Right renal cortex interstitium (tissue), 3 donors: ENCODE data around the gene SYNGR1. TPM values are rescaled to one million over a fixed set of nuclear protein-coding genes. Genes with fewer than 3 reads are reported as not detected.
"Not testable (repeated sequence)": the region's sequence is repeated elsewhere in the genome, so short reads cannot be mapped to it uniquely, and the experiment has no call there.

ENCODE experiments used
- DNase-seq, 3 donors: peaks; one replicate each; pipeline ENCODE4 v3.0.0-alpha.2; 2013; ENCODE audit warnings: low read depth in 3 of 3, low spot score in 2 of 3
- polyA plus RNA-seq, 3 donors: library from polyadenylated mRNA; unstranded; fragments of 120-200 nt; gene quantifications; one replicate each; pipeline ENCODE4 v1.2.1, GENCODE V29; 2013; ENCODE audit not compliant: insufficient read length in 3 of 3

SYNGR1 gene
- polyA plus RNA-seq, 3 donors = 14.7 to 18.0 (median 17.3) TPM

DNA sequence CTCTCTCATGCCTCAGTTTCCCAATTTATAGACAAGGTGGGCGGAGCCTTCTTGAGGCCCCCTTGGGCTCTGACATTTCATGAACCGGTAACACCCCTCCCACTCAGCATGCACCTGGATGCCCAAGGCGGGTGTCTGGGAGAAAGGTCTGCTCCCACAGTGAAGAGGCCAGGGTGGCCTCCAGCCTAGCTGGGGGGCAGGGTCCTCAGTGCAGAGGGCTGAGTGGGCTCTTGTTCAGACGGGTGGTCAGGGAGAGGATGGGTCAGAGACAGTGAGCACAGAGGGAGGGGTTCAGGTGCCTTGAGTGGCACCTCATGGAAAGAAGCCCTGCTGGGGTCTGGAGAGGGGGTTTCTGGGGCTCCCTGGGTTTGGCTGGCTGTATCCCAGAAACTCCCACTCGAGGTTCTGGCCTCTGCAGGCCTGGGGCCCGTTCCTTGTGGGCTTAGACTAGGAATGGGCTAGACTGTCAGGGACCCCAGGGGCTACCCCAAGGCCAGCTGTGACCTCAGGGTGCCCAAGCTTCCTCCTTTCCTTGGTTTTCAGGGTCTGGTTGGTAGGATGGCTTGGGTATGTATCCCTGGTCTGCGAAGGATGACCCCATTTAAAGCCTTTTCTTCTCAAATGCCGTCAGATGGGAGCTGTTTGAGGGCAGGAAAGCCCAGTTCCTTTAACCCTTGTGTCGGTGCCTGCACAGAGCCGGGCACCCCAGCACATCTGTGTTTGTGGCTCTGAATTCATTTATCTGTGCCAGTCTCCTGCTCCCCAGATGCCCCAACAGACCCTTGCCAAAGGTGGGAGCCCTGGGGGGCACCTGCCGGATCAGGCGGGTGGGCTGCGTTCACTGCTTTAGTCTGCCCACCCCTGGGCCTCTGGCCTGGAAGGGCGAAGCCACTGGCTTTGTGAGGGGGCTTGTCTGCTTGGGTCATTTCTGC lies 1.2 kb downstream of the SYNGR1 start:
- no peak for DNase-seq

DNA sequence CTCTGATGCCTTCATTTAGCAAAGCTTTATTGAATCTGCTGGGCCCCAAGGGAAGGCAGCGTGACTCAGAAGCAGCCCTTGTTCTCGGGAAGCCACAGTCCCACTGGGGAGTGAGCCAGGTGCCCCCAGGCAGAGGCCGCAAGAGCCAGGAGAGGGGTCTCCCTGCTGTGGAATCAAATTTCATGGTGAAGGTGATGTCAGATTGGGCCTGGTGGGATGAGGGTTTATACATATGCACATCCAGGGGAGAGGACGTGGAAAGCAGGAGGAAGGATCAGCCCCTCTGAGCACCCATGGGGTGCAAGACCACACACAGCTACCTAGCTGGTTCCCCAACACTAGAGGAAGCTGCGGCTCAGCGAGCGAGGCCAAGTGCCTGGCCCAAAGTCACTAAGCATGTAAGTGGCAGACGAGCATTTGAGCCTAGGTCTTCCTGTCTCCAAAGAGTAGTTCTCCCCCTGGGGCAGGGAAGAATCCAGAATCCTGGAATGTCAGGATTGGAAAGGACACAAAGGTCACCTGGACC lies 2.0 kb downstream of the SYNGR1 start:
- DNase-seq = no peak

DNA sequence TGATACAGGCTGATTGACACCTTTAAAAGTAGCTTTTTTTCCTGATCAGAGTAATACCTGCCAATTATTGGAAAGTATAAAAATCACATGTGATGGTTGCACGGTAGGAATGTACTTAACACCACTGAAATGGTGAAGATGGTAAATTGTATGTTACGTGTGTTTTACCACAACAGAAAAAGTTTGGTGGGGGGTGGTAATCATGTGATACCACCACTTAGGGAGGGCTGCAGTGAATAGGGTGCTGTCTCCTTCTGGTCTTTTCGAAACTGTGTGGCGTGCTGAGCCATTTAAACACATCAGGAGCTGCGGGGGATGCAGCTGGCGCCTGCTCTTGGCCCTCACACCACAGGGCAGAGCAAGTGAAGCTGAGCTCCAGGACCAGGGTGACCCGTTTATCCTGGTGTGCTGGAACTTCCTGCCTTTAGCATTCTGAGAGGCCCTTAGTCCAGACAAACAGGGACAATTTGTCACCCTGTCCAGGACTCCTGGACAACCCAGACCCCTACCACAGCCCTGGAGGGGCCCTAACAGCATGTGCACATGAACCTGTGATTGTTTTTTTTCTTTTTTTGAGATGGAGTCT lies 2.6 kb downstream of the SYNGR1 start:
- DNase-seq = no peak

GRCh38 chr22:39353346-39353745 lies 3.6 kb downstream of the SYNGR1 start:
- DNase-seq = no peak

- no peak for DNase-seq
Observed at GRCh38 chr22:39355080-39355479, 5.3 kb downstream of the SYNGR1 start.

GRCh38 chr22:39355805-39356204 lies 6.0 kb downstream of the SYNGR1 start:
- DNase-seq = not testable (repeated sequence)

- DNase-seq = no peak
Observed at GRCh38 chr22:39356464-39356863, 6.7 kb downstream of the SYNGR1 start.

GRCh38 chr22:39357110-39358108 lies 7.6 kb downstream of the SYNGR1 start:
- not testable (repeated sequence) for DNase-seq

DNA sequence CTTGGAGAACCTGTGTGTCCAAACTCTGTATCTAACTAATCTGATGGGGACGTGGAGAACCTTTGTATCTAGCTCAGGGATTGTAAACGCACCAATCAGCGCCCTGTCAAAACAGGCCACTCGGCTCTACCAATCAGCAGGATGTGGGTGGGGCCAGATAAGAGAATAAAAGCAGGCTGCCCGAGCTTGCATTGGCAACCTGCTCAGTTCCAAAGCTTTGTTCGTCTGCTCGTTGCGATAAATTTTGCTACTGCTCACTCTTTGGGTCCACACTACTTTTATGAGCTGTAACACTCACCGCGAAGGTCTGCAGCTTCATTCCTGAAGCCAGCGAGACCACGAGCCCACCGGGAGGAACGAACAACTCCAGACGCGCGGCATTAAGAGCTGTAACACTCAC lies 8.4 kb downstream of the SYNGR1 start:
- DNase-seq = not testable (repeated sequence)

DNA sequence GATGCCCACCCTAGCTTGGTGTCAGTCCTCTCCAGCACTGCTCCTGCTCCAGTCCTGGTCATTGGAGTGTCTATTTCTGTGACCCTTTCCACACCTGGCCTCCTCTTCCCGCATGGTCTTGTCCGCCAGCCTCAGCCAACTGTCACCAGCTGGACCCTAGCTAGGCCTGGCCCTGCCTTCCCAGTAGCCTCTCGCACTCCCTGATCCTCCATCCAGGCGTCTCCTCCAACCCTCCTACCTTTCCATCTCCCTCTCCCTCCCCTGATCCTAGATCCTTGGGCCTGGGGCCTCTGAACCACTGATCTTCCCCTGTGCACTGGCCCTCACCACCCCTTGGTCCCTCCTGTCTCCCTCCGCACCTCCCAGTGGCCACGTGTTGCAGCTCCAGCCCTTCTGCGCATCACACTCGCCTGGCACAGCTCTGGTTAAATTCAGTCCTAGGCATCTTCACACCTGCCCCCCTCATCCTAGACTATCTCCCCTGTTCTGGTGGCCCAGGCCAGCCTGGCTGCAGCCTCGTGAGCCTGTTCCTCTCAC lies 9.9 kb downstream of the SYNGR1 start:
- no peak for DNase-seq

GRCh38 chr22:39360242-39360641 lies 10.5 kb downstream of the SYNGR1 start:
- DNase-seq = no peak

DNA sequence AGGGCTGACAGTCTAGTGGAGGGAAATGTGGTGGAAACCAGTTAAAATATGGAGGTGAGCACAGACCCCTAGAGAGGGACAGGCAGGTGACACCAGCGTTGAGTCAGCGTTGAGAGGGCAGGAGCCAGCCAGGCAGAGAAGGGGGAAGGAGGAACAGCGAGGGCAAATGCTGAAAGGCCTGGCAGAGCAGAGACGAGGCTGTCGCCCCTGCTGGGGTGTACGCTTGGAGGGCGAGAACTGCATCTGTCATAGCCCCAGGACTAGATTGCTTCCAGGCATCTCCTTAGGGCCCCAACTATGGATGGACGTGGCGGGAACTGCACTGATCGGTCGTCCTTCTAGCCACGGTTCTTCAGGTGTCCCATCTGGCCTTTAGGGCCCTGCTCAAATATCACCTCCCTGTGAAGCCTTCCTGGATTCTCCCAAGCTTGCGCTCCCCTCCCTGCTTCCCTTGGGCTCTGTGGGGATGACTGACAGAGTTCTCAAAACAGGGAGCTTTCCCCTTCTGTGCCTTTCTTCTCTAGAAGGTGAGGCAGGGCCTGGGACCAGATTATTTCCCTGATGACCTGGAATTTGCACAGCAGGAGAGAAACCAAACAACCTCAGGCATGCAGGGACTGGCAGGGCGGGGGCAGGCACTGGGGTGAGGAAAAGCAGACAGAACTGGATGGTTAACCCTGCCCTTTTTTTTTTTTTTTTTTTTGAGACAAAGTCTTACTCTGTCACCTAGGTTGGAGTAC lies 11.1 kb downstream of the SYNGR1 start:
- no peak for DNase-seq

DNA sequence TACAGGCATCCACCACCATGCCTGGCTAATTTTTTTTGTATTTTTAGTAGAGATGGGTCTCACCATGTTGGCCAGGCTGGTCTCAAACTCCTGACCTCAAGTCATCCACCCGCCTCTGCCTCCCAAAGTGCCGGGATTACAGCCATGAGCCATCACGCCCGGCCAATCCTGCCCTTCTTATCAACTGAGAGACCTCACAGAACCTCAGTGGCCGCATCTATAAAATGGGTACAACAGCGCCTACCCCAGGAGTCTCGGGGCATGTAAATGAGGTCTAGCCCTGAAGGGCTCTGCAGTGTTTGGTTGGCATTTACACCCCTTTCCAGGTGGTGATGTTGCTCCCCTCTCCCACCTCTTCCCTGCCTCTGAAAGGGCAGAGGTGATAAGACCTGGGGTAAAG lies 11.7 kb downstream of the SYNGR1 start:
- no peak for DNase-seq

DNA sequence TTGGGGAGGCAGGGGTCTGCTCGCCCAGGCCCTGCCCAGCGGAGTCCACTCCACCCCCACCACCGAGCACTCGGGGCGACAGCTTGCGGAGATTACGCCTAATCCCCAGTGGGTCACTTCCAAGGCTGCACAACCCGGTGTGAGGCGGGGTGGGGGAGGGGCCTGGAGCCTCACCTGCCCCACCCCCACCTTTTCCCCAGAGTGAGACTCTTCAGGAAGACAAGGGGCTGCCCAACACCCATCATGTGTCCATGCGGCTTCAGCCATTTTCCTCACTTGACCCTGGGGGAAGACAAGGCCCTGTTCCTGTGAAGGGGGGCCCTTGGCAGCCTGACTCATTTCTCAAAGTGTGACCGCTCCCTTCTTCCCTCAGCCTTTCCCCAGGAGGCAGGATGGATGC lies 12.5 kb downstream of the SYNGR1 start:
- DNase-seq = no peak

GRCh38 chr22:39362932-39363331 lies 13.1 kb downstream of the SYNGR1 start:
- no peak for DNase-seq

- no peak for DNase-seq
Observed at GRCh38 chr22:39363751-39364515, 14.1 kb downstream of the SYNGR1 start.

DNA sequence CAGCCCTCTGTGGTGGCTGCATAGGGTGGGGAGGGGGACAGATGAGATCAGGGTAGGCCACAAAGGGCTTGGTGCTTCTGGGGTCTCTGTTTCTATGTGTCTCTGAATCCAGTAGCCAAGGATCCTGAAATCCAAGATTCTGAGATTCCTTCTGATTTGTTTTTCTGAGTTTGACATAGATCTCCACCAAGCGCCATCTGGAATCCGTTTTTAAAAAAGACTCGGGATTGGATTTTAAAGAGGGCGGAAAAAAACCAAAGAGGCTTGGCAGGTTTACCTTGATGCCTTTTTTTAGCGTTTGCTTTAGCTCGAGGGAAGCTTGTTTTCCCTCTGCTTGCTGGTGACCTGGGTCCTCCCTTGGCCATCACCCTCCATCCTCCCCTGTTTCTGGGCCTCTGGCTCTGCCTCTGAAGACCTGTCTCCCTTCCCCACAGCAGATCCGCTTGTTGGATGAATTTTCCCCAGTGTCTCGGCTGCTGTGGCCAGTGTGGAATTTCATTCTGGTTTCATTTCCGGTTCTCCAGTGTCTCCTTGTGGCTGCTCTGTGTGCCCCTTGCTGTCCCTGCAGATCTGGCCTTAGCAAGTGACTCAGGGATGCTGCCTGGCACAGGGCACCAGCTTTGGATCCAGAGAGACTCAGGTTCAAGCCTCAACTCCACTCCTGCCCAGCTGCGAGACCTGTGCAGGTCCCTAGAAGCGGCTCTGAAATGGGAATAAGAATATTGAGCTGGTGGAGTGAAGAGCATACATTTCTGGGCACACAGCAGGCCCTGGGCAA lies 15.1 kb downstream of the SYNGR1 start:
- DNase-seq = no peak

DNA sequence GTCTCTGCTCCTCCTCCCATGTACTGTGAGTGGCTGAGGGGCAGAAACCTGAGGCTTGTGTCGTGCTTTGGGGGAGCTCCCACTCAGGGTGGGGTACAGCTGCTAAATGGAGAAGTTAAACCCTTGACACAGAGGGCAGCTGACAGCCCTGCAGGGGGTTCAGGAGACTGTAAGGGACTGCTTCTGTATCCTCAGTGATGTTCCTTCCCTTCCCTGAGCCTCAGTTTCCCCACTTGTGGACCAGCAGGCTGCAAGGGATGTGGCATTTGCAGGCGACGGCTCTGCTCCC lies 15.6 kb downstream of the SYNGR1 start:
- no peak for DNase-seq
